ENCODE data around the gene ATG4C. TPM values are rescaled to one million over a fixed set of nuclear protein-coding genes. Genes with fewer than 3 reads are reported as not detected.

Gene ATG4C
- total RNA-seq, 1 donor from 2014 or later, result 14.0 TPM

DNA sequence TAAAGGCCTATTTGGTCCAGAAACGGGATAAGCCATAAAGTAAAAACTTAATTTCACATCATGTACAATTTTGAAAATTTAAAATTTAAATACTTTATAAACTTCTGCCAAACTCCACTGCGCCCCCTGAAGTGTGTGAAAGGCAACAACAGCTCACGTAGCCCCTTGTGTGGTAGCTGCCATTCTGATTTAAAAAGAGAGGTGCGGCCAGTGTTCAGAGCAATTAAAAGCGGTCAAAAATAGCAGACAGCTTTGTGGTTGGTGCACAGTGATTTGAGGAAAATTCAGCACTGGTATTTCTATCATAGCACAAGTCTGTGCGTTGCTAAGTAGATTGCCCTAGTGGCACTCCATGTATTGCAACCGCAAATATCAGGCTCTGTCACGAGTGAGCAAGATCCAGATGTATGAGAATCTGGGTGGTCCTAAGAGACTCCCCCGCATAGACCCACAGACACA is 122.5 kb downstream of the ATG4C start:
- no peaks in the 10 kb centered on the region for H3K9me3 ChIP-seq
- intact Hi-C loops (cut with DNase I), result no loop called here
- H3K36me3 ChIP-seq, result no peaks in the 10 kb centered on the region
- H3K4me1 ChIP-seq, result no peaks in the 10 kb centered on the region
- no peaks in the 10 kb centered on the region for H3K27me3 ChIP-seq (ENCODE audit: low read depth)
- H3K4me3 ChIP-seq, result no peak overlapping the region
- no peak for DNase-seq
- no peak overlapping the region for H3K27ac ChIP-seq
- TF ChIP-seq, protein P1, sequence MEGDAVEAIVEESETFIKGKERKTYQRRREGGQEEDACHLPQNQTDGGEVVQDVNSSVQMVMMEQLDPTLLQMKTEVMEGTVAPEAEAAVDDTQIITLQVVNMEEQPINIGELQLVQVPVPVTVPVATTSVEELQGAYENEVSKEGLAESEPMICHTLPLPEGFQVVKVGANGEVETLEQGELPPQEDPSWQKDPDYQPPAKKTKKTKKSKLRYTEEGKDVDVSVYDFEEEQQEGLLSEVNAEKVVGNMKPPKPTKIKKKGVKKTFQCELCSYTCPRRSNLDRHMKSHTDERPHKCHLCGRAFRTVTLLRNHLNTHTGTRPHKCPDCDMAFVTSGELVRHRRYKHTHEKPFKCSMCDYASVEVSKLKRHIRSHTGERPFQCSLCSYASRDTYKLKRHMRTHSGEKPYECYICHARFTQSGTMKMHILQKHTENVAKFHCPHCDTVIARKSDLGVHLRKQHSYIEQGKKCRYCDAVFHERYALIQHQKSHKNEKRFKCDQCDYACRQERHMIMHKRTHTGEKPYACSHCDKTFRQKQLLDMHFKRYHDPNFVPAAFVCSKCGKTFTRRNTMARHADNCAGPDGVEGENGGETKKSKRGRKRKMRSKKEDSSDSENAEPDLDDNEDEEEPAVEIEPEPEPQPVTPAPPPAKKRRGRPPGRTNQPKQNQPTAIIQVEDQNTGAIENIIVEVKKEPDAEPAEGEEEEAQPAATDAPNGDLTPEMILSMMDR (IDR thresholded peaks at IDR 0.05), result no peak
- ATAC-seq, result no peak

DNA sequence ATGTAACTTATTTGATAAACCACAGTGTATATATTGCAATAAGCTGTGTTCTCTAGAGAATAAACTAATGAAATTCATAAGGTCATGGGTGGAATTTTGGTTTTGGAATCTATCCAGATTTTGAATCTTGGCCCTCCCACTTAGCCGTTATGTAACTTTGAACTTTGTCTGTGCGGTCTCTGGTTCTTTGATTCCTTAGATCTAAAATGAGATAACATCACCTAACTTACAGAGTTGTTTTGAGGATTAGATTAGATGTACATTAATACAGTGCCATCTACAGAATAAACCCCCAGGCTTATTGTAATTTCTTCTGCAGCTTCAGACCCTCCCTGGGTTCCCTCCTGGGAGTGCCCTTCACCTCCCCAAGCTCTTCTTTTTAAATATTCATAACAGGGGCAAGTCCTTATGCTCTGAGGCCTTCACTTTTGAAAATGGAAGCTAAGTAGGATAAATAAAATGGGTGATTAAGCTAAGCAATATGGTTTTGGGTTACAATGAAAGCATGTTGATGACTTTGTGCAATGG is 124.3 kb downstream of the ATG4C start:
- Histone ChIP-seq H3K9me3 (no peaks in the 10 kb centered on the region), H3K36me3 (no peaks in the 10 kb centered on the region), H3K4me3 (no peak overlapping the region), H3K27ac (no peak overlapping the region), H3K27me3 (ENCODE audit: low read depth) (no peaks in the 10 kb centered on the region), H3K4me1 (no peaks in the 10 kb centered on the region)
- no peak for DNase-seq
- TF ChIP-seq, protein P1 (IDR thresholded peaks at IDR 0.05), result no peak
- no peak for ATAC-seq
- intact Hi-C loops (cut with DNase I), result no loop called here

DNA sequence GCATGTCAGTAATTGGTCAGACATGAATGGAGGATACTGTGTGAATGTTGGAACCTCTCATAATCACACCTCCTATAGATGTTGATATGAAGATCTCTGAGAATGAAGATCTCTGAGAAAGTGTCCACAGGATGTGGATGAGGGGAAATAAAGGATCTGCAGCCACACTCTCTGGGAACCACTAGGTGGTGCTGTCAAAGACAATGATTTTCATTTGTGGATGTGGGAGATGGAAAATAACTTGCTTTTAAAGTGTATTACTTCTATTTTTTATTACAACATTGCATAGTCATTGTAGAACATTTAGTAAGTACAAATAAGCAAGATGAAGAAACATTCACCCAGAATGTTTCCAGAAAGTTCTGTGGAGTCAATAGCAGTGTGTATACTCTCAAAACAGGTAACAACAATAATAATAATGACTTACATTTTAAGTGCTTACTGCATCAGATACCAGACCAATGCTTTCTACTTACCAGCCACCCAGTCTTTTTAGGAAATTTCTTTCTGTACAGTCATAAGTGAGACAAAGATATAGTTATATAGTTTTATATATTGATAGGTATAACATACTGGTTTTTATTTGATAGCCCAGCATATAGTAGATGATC is 128.2 kb downstream of the ATG4C start:
- H3K27me3 ChIP-seq (ENCODE audit: low read depth), result no peaks in the 10 kb centered on the region
- H3K36me3 ChIP-seq, result no peaks in the 10 kb centered on the region
- ATAC-seq, result no peak
- no peaks in the 10 kb centered on the region for H3K4me1 ChIP-seq
- intact Hi-C loops (cut with DNase I), result no loop called here
- DNase-seq, result no peak
- no peaks in the 10 kb centered on the region for H3K9me3 ChIP-seq
- no peak overlapping the region for H3K4me3 ChIP-seq
- TF ChIP-seq, protein P1 (IDR thresholded peaks at IDR 0.05), result peak; percentile 56
- no peak overlapping the region for H3K27ac ChIP-seq

Other genes with a start within 250 kb of the ATG4C start
- not detected for gene ANGPTL3, start 186.6 kb upstream of the ATG4C start, total RNA-seq
- 36.5 TPM for gene DOCK7, start 95.7 kb upstream of the ATG4C start, total RNA-seq

All from lower lobe of right lung (tissue), 2 donors.